Pancreas (tissue), 10 donors: ENCODE data around the gene PIK3C2A. TPM values are rescaled to one million over a fixed set of nuclear protein-coding genes. Genes with fewer than 3 reads are reported as not detected.

Experiments
- ATAC-seq, 4 donors: fragments of 200-7000 bp; cut with Tn5 transposase; one replicate each; pipeline versions ENCODE4 v1.8.0 to v1.9.1; 2020; ENCODE audit warnings: mild to moderate bottlenecking in 4 of 4, moderate library complexity in 4 of 4
- DNase-seq, 6 donors: peaks; one replicate each; pipeline ENCODE4 v3.0.0-alpha.2; 2020
- FAIRE-seq: peaks from 2 replicates; lab custom pipeline; 2012; peaks lifted over from hg19 to GRCh38; lab: Jason Lieb, UNC
- H3K27ac ChIP-seq, 4 donors: fragments of 200-600 bp; sonication (generic); 1 replicate in 3 of 4; 2 replicates in 1 of 4; pipeline versions ENCODE4 v1.5.0 to v1.8.0; 2020
- H3K27me3 ChIP-seq, 4 donors: fragments of 200-600 bp; one replicate each; pipeline ENCODE4 v1.8.0; 2021
- H3K36me3 ChIP-seq, 3 donors: fragments of 200-600 bp; sonication (generic) in 1 of 3; one replicate each; pipeline versions ENCODE4 v1.5.0 to v1.8.0; 2020 to 2021
- H3K4me1 ChIP-seq, 3 donors: fragments of 200-600 bp; one replicate each; pipeline ENCODE4 v1.8.0; 2021
- H3K4me3 ChIP-seq, 4 donors: fragments of 200-600 bp; sonication (generic) in 2 of 4; one replicate each; pipeline versions ENCODE4 v1.5.0 to v1.8.0; 2020 to 2021
- H3K9me3 ChIP-seq, 4 donors: fragments of 200-600 bp; one replicate each; pipeline ENCODE4 v1.8.0; 2021
- WGBS, 2 donors: extraction: QIAGEN DNeasy Blood & Tissue Kit; methylation state at CpG; one replicate each; pipeline ENCODE4 v1.1.7; 2013; 5-methylcytosine and 5-hydroxymethylcytosine counted together
- intact Hi-C, 3 donors: fragments of 100-400 bp; cut with DNase I; formaldehyde crosslinking; loops; one replicate each; pipeline versions ENCODE4 v1.11.1 to v1.14.2; 2022
- polyA plus RNA-seq, 2 donors: library from polyadenylated mRNA; stranded (reverse); fragments of 200-250 nt; gene quantifications; one replicate each; pipeline ENCODE4 v1.2.3, GENCODE V29; 2013
- total RNA-seq, 6 donors: library from RNA; stranded (reverse); fragmentation: NEBNext Ultra II Directional in 4 of 6; extraction: Animal tissue kit (Norgen Biotek cat#: 25700) in 4 of 6; gene quantifications; one replicate each; pipeline versions ENCODE4 v1.2.1 to v1.2.4, GENCODE V29; 2021 to 2023
- TF ChIP-seq, protein P1 (sequence below), 4 donors: fragments of 200-600 bp; sonication (generic) in 3 of 4; IDR thresholded peaks; one replicate each; pipeline versions ENCODE4 v1.5.0 to v1.8.0; 2021; ENCODE audit warnings: antibody characterized with exemption in 4 of 4
- donor health status: healthy with polysubstance abuse.
- donor health status: DM: no; HTN: no; CAD: no; lungs with moderate emphysema.
- donor health status: DM: no; HTN: no; CAD: no.
- donor health status: control.
- donor health status: control.
- donor health status: Bipolar disorder and iron deficiency.
- donor health status: DM: yes; HTN: yes; CAD: no.
- donor health status: DM: no; HTN: no; CAD: no.
- donor health status: DM: no; HTN: no; CAD: no.
- donor health status: DM: yes; HTN: yes; CAD: no.

Gene PIK3C2A, protein sequence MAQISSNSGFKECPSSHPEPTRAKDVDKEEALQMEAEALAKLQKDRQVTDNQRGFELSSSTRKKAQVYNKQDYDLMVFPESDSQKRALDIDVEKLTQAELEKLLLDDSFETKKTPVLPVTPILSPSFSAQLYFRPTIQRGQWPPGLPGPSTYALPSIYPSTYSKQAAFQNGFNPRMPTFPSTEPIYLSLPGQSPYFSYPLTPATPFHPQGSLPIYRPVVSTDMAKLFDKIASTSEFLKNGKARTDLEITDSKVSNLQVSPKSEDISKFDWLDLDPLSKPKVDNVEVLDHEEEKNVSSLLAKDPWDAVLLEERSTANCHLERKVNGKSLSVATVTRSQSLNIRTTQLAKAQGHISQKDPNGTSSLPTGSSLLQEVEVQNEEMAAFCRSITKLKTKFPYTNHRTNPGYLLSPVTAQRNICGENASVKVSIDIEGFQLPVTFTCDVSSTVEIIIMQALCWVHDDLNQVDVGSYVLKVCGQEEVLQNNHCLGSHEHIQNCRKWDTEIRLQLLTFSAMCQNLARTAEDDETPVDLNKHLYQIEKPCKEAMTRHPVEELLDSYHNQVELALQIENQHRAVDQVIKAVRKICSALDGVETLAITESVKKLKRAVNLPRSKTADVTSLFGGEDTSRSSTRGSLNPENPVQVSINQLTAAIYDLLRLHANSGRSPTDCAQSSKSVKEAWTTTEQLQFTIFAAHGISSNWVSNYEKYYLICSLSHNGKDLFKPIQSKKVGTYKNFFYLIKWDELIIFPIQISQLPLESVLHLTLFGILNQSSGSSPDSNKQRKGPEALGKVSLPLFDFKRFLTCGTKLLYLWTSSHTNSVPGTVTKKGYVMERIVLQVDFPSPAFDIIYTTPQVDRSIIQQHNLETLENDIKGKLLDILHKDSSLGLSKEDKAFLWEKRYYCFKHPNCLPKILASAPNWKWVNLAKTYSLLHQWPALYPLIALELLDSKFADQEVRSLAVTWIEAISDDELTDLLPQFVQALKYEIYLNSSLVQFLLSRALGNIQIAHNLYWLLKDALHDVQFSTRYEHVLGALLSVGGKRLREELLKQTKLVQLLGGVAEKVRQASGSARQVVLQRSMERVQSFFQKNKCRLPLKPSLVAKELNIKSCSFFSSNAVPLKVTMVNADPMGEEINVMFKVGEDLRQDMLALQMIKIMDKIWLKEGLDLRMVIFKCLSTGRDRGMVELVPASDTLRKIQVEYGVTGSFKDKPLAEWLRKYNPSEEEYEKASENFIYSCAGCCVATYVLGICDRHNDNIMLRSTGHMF (N-terminal part only)
- total RNA-seq (10 to 100 TPM; 17.3 to 33.2 (median 23.6) TPM), polyA plus RNA-seq (1 to 10 TPM; 5.4 to 9.1 TPM)

DNA sequence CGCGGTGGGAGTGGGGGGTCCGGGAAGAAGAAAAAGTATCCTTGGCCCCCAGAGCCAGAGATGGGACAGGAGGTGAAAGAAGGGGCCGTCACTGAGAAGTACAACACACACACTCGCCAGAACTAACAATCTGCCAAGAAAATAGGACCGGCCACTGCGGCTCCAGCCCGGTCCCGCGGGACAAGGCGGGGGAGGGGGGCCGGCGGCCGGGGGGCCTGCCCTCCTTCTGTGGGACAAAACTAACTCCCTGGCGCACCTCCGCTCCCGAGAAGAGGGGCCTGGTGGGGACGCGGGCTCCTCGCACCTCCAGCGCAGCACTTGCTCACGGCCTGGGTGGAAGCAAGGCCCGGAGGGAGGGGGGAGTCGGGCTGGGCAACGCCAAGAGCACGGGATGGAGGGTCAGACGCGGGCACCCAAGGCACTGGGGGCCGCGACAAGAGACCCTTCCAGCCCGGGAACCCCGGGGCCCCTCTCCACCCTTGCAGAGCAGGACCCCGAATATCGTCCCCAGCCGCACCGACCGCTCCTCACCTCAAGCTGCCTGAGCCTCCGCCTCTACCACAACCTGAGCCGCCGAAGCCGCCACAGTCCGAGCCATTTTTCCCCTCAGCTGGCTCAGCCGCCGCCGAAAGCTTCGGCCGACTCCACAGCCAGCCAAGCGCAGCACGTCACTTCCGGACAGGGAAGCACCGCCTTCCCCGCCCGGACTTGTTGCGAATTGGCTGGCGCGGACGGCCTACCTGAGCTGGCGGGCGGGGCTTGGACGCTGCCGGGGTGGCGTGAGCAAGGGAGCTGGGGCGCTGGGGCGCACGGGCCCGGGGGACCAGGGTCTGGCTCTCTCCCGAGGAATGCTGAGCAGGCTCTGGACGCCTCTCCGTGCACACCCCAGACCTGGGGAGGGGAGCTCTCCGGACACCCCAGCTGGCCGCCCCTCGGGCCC is at the start of gene PIK3C2A:
Gene PIK3C2A, minus strand, starts transcription at position 670 of the 940 bp plus-strand sequence. CDS start 38,245 bp downstream, outside the sequence.
- FAIRE-seq (peak; percentile 9), ATAC-seq (peak; percentile 92 to 98 (median 96)), DNase-seq (peak; percentile 95 to 98 (median 98))
- no peaks in the 10 kb centered on the region for H3K9me3 ChIP-seq
- H3K36me3 ChIP-seq, result no peaks in the 10 kb centered on the region
- H3K4me1 ChIP-seq, result peaks cover 6 to 22% (median 14%) of the 10 kb centered on the region in 3 donors
- 0 to 1% methylated on average over 58 to 72 of the region's 72 CpGs for WGBS, 2 donors
- H3K27ac ChIP-seq, result peak within 1 kb of the TSS; percentile 96 to 98 (median 97)
- peak within 1 kb of the TSS; percentile 74 to 98 (median 92) for H3K4me3 ChIP-seq
- intact Hi-C loops, result no loop called here
- no peaks in the 10 kb centered on the region for H3K27me3 ChIP-seq
- TF ChIP-seq, protein P1, sequence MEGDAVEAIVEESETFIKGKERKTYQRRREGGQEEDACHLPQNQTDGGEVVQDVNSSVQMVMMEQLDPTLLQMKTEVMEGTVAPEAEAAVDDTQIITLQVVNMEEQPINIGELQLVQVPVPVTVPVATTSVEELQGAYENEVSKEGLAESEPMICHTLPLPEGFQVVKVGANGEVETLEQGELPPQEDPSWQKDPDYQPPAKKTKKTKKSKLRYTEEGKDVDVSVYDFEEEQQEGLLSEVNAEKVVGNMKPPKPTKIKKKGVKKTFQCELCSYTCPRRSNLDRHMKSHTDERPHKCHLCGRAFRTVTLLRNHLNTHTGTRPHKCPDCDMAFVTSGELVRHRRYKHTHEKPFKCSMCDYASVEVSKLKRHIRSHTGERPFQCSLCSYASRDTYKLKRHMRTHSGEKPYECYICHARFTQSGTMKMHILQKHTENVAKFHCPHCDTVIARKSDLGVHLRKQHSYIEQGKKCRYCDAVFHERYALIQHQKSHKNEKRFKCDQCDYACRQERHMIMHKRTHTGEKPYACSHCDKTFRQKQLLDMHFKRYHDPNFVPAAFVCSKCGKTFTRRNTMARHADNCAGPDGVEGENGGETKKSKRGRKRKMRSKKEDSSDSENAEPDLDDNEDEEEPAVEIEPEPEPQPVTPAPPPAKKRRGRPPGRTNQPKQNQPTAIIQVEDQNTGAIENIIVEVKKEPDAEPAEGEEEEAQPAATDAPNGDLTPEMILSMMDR (IDR thresholded peaks at IDR 0.05), result no peak

DNA sequence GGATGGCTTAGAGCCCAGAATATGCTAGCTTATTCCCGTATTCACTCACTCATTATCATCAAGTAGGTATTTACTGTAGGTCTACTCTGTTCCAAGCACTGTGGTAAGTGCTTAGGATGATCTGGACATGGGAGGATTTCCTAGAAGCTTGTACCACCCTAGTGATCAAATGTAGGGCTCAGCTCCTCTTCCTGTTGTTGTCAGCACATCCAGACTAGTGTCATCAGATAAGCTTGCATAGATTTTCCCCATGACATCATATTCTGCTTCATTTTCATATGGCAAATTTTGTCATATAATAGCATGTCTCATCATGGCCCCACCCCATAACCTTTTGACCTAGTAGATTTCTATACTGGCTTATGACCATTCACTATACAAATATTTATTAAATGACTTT is 49.4 kb upstream of the PIK3C2A start:
- FAIRE-seq, result no peak
- Histone ChIP-seq H3K27me3 (no peaks in the 10 kb centered on the region), H3K27ac (no peak overlapping the region), H3K4me3 (no peak overlapping the region), H3K4me1 (no peaks in the 10 kb centered on the region), H3K9me3 (no peaks in the 10 kb centered on the region), H3K36me3 (no peaks in the 10 kb centered on the region)
- peak in 1 of 4 donors; percentile 16 for ATAC-seq
- DNase-seq, result no peak
- intact Hi-C loops, result no loop called here
- TF ChIP-seq, protein P1 (IDR thresholded peaks at IDR 0.05), result no peak
- 50 to 56% methylated on average over 1 of the region's 1 CpG for WGBS, 2 donors

DNA sequence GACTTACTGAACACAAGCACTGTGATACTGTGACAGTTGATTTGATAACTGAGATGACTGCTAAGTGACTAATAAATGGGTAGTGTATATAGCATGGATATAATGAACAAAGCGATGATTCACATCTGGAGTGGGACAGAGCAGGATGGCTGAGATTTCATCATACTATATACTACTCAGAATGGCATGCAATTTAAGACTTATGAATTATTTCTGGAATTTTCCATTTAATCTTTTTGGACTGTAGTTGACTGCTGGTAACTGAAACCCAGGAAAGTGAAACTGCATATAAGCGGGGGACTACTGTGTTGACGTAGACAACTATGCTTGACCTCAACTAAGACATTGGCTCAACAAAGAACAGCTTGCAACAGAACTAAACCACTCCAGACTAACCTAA is 48.7 kb upstream of the PIK3C2A start:
- intact Hi-C loops, result no loop called here
- H3K36me3 ChIP-seq, result no peaks in the 10 kb centered on the region
- no peak for FAIRE-seq
- H3K4me3 ChIP-seq, result no peak overlapping the region
- WGBS, 2 donors, result 89 to 90% methylated on average over 3 of the region's 3 CpGs
- TF ChIP-seq, protein P1 (IDR thresholded peaks at IDR 0.05), result no peak
- no peaks in the 10 kb centered on the region for H3K27me3 ChIP-seq
- no peaks in the 10 kb centered on the region for H3K9me3 ChIP-seq
- no peak for DNase-seq
- no peaks in the 10 kb centered on the region for H3K4me1 ChIP-seq
- peak in 2 of 4 donors; percentile 36 to 46 for ATAC-seq
- no peak overlapping the region for H3K27ac ChIP-seq

DNA sequence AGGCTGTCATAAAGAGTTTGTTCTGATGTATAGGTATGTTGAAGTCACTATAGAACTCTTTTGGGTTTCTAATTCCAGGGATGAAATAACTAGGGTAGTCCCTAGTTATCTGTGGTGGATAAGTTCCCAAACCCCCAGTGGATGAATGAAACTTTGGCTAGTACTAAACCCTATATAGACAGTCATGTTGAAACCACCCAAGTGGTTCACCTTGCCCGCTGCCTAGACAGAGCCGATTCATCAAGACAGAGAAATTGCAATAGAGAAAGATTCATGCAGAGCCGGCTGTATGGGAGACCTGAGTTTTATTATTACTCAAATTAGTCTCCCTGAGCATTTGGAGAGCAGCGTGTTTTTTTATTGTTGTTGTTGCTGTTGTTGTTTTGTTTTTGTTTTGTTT is 44.9 kb upstream of the PIK3C2A start:
- no peaks in the 10 kb centered on the region for H3K36me3 ChIP-seq
- no peak overlapping the region for H3K27ac ChIP-seq
- H3K9me3 ChIP-seq, result no peaks in the 10 kb centered on the region
- intact Hi-C loops, result no loop called here
- no peak for DNase-seq
- 66 to 80% methylated on average over 4 of the region's 4 CpGs for WGBS, 2 donors
- no peak for ATAC-seq
- no peaks in the 10 kb centered on the region for H3K27me3 ChIP-seq
- no peak for FAIRE-seq
- H3K4me3 ChIP-seq, result no peak overlapping the region
- TF ChIP-seq, protein P1 (IDR thresholded peaks at IDR 0.05), result no peak
- H3K4me1 ChIP-seq, result no peaks in the 10 kb centered on the region
